Jurkat, Clone E6-1 (cell line): ENCODE results near the gene PEDS1.
"Not testable (repeated sequence)": the region's sequence is repeated elsewhere in the genome, so short reads cannot be mapped to it uniquely, and the experiment has no call there.

Source experiments
- DNase-seq: peaks from one replicate; pipeline ENCODE4 v3.0.0-alpha.2; 2011; ENCODE audit warnings: low read depth, low spot score
- H3K4me3 ChIP-seq: 2 replicates; pipeline ENCODE4 v1.5.1; 2011; ENCODE audit warnings: mild to moderate bottlenecking, low read length, control low read depth, moderate library complexity

PEDS1 gene

DNA sequence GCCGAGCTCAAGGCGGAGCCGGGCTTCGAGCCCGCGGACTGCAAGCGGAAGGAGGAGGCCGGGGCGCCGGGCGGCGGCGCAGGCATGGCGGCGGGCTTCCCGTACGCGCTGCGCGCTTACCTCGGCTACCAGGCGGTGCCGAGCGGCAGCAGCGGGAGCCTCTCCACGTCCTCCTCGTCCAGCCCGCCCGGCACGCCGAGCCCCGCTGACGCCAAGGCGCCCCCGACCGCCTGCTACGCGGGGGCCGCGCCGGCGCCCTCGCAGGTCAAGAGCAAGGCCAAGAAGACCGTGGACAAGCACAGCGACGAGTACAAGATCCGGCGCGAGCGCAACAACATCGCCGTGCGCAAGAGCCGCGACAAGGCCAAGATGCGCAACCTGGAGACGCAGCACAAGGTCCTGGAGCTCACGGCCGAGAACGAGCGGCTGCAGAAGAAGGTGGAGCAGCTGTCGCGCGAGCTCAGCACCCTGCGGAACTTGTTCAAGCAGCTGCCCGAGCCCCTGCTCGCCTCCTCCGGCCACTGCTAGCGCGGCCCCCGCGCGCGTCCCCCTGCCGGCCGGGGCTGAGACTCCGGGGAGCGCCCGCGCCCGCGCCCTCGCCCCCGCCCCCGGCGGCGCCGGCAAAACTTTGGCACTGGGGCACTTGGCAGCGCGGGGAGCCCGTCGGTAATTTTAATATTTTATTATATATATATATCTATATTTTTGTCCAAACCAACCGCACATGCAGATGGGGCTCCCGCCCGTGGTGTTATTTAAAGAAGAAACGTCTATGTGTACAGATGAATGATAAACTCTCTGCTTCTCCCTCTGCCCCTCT lies 38.2 kb upstream of the PEDS1 start:
- DNase-seq: peak; percentile 60
- peak overlapping the region; percentile 81 for H3K4me3 ChIP-seq

DNA sequence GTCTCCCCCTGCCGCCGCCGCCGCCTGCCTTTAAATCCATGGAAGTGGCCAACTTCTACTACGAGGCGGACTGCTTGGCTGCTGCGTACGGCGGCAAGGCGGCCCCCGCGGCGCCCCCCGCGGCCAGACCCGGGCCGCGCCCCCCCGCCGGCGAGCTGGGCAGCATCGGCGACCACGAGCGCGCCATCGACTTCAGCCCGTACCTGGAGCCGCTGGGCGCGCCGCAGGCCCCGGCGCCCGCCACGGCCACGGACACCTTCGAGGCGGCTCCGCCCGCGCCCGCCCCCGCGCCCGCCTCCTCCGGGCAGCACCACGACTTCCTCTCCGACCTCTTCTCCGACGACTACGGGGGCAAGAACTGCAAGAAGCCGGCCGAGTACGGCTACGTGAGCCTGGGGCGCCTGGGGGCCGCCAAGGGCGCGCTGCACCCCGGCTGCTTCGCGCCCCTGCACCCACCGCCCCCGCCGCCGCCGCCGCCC lies 37.6 kb upstream of the PEDS1 start:
- peak overlapping the region; percentile 81 for H3K4me3 ChIP-seq
- no peak for DNase-seq

DNA sequence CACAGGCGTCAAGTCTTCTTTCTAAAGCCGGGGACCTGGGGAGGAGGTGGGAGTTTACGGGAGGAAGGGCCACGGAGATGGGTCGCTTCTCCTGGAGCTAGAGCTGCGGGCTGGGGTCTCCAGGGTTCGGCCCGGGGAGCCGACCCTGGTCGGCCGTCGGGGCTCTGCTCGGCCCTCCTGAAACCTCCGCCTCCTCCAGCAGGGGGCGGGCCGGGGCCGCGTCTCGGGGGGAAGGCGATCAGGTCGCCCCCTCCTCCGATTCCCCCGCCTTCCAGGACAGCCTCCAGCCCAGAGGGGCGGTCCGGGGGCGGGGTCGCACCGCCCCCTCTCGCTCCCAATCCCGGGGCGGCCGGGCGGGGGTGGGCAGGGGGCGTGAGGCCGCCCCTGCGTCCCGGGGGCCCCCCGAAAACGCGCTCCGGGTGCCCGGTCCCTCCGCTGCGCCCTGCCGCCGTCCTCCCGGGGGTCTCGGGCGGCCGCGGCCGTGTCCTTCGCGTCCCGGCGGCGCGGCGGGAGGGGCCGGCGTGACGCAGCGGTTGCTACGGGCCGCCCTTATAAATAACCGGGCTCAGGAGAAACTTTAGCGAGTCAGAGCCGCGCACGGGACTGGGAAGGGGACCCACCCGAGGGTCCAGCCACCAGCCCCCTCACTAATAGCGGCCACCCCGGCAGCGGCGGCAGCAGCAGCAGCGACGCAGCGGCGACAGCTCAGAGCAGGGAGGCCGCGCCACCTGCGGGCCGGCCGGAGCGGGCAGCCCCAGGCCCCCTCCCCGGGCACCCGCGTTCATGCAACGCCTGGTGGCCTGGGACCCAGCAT lies 36.9 kb upstream of the PEDS1 start, which contains the start of gene CEBPB:
Gene CEBPB, plus strand, starts transcription at position 580 of the 814 bp plus-strand sequence. Its CDS starts 204 bp downstream, at position 784.
- peak within 1 kb of the TSS; percentile 81 for H3K4me3 ChIP-seq
- peak; percentile 73 for DNase-seq

DNA sequence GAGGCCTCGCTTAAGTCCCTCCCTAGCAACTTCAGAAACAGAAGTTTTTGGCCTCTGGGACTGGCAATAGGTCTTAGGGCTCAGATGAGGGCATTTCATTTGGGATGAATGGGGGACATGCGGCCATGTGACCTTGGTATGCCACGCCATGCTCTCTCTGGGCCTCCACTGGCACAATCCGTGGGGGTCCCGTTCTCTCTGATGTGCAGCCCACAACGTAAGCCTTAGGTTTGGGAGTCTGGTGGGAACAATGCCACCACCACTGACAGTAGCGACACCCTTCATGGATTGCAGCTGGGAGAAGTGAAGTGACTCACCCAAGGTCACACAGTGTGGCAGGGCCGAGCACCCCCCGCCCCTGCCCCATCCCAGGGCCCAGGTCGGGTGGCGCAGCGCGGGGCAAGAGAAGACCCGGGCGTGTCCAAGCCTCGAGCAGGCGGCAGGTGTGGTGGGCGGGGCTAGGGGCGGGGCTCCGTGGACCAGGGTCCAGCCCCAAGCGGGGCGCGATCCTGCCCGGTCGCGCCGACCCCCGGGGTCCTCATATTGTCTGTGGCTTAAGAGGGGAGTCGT lies 36.2 kb upstream of the PEDS1 start:
- no peak for DNase-seq

DNA sequence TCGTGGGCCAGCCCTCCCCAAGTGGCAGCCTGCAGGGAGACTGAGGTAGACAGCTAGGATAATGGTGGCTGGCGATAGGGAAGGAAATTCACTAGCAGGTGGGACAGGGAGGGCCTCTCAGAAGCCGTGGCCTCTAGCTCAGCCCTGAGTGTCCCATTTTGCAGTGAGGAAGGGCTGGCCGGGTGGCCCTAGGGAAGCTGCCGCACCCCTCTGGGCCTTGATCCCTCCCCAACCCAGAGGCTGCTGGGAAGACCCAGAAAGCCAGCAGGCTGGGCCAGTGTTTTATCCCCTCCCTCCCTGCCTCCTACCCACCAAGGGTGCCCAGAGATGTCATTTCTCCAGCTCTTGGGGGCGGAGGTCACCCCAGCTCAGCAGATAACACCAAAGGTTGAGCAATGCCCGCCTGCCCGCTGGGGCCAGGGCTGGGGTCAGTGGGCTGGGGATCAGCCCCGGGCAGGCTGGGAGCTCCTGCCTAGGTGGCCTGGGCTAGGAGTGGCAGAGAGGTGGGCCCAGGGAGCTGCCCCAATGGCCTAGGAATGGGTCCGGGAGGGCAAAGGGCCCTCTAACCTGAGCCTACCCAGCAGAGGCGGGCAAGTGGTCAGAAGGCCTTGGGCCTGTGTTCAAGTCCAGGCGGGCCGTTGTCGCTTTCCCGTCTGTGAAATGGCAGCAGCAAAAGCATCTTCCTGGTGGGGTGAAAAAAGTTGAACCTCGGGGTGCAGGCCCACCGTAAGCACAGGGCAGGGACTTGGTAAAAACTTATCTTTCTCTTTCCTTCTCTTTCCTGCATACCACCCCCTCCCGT lies 35.6 kb upstream of the PEDS1 start:
- no peak for DNase-seq
- no peak overlapping the region for H3K4me3 ChIP-seq

More for the DNA sequence above, 36.2 kb upstream of the PEDS1 start:
- H3K4me3 ChIP-seq: peak overlapping the region; percentile 3

DNA sequence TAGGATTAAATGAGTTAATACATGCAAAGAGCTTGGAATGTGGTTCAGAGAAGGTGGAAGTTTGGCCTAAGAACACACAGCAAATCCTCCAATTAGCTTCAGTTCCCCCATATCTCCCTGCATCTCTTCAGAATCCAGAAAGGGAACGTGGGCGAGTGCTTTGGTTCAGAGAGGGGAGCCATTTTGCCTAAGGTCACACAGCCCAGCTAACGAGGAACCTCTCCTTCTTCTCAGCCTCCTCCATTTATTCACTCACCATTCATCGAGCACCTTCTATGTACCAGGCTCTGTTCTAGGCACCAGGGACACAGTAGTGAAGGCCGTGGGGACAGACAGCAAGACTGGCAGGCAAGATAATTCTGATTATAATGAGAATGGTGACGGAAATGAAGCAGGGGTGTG lies 34.8 kb upstream of the PEDS1 start:
- no peak for DNase-seq
- H3K4me3 ChIP-seq: no peak overlapping the region

DNA sequence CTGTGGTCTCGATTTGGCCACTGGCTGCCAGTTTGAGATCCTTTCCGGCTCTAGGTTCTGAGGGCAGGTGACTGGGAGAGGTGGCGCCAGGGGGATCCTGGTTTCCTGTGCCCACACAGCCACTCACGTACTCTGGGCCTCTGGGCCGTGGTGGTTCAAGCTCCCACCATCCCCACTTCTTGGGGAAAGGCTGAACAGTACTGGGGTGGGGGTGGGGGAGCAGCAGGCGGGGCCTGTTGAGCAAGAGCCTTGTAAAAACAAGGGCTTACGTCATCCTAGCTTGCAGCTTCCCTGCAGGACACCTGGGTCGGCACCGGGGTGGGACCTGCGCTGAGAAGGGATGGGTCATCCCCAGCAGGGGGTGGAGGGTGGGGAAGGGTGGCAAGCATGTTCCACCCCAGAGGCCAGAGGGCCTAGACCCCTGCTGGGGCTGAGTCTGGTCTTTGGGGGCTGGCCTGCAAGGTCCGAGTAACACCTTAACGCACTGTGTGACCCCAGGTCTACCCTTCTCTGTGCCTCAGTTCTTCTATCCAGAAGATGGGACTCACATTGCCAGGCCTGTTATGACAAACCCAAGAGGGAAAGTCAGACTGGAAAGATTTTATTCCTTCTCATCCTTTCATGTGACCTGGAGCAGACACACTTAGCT lies 34.0 kb upstream of the PEDS1 start:
- no peak overlapping the region for H3K4me3 ChIP-seq
- no peak for DNase-seq

DNA sequence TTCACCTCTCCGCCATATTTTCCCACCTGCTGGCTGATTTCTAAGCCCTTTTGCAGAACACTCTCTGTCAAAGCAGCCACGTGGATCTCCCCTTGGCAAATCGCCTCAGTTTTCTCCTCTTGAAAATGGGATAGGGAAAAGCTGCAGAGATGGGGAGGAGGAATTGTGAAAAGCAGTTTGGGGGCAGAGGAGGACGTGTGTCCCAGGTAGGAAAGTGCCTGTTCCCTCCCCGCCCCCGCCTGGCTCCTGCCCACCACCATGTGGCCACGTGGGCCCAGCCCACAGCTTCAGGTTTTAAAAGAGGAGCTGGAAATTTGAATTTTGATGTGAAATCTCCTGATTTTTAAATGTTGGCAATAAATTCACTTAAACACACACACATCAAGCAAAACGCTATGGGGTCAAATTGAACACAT lies 33.5 kb upstream of the PEDS1 start:
- H3K4me3 ChIP-seq: no peak overlapping the region
- no peak for DNase-seq

DNA sequence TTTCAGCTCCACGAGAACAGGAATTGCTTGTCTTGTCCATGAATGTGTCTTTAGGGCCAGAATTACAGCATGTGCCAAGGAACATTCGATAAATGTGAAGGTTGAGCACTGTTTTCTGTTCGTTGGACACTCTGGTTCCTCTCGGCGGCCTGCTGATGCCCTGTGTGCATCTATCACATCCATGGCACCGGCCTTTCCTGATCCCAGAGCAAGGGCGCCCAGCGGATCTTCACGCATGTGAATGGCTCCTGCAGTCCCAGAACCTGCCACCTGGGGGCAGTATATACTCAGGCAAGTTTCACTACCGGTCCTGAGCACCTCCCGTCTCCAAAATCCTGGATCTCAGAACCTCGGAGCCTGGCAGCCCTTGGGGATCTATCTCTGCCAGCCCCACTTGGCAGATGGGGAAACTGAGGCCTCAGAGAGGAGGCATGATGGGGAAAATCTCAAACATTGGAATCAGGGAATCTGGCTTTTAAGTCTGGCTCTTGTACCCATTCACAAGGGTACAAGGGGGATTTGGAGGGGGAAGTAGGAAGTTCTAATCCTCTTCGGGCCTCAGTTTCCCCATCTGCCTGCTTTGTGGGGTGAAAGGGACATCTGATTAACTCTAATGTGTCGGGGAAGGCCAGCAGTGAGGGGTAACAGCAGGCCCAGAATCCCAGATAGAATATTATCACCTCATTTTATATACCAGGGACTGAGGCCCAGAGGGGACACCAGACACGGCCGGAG lies 32.8 kb upstream of the PEDS1 start:
- peak; percentile 62 for DNase-seq
- no peak overlapping the region for H3K4me3 ChIP-seq

DNA sequence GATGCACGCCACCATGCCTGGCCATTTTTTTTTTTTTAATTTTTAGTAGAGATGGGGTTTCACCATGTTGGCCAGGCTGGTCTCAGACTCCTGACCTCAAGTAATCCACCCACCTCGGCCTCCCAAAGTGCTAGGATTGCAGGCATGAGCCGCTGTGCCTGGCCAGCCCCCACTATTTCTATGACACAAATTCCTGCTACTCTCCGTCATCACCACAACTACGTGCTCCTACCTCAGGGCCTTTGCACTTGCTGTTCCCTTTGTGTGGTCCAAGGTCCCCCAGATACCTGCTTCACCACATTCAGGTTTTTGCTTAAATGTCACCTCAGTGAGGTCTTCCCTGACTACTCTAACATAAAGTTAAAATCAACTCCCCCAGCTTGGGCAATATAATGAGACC lies 31.9 kb upstream of the PEDS1 start:
- no peak for DNase-seq
- no peak overlapping the region for H3K4me3 ChIP-seq

DNA sequence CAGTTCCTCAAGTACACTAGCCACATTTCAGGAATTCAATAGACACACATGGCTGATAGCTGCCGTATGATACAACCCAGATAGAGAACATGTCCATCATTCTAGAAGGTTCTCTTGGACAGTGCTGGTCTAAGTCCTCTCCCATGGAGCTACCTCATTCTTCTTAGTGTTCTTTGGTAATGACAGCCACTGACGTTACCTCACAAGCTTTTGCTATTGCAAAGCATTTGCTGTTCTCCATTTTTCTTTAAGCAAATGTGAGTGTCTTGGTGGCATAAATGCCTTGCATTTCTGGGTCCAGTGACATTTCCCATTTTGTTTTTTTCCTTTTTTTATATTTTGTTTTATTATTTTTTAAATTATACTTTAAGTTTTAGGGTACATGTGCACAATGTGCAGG lies 28.8 kb upstream of the PEDS1 start:
- no peak for DNase-seq
- H3K4me3 ChIP-seq: no peak overlapping the region

DNA sequence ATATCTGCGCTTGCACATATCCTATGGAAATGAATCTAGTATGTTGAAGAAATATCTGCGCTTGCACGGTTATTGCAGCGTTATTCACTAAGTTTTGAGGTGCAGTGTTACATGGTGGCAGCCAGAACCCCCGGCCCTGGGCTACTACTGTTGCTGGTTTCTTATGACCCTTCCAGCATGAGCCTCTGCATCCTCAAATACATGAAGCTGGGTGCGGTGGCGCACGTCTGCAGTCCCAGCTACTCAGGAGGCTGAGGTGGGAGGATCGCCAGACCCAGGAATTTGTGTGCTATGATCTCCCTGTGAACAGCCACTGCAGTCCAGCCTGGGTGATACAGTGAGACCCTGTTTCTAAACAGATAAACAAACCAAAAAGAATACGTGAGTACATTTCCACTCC lies 27.8 kb upstream of the PEDS1 start:
- DNase-seq: no peak
- no peak overlapping the region for H3K4me3 ChIP-seq

DNA sequence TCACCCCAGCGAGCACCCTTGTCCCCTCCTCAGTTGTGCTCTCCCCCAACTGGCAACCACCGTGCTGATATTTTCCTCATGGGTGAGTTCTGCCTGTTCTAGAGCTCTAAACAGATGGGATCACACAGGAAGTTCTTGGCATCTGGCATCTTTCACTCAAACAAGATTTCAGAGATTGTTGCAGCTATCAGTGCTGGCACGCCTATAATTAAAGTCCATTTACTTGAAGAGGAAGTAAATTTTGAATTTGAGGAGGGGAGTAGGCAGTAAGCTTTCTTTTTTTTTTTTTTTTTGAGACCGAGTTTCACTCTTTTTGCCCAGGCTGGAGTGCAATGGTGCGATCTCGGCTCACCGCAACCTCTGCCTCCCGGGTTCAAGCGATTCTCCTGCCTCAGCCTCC lies 25.1 kb upstream of the PEDS1 start:
- not testable (repeated sequence) for H3K4me3 ChIP-seq, DNase-seq

DNA sequence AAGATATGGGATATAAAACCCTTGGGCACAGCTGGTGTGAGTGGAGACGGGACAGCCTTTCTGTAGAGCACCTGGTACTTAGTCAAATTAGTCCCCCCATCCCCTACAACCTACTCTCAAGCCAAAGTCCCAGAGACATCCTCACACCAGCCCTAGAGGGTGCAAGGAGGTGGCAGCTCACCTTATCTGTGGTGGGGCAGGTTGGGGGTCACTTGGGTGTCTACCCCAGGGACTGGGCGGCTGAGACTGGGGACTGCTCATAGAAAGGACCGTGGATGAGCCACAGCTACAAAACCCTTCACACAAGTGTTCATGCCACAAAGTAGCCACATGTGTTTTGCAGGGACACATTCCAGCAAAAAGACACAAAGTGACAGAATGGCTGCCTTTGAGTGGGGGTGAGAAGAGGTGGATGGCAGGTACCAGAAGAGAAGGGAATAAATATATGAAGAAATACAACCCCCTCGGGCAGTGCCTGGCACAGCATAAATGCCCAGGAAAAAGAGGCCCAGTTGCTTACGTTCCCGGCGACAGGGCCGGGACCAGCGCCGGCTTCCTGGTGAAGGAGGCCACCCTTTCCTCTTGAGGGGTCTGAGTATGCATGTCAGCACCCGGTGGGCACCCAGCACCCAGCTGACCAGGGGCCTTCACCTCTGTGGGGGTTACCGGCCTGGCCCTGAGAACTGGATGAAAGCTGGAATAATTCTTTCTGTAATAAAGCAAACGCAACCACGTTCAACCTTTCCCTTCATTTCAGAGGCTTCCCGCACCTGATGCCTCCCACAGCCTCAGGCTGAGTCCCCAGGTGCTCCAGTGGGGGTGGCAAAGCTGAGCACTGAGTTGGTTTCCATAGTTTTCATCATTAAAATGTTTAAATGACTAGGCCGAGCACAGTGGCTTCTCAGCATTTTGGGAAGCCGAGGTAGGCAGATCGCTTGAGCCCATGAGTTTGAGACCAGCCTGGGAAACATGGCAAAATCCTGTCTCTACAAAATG lies 22.7 kb upstream of the PEDS1 start:
- DNase-seq: no peak
- H3K4me3 ChIP-seq: no peak overlapping the region

DNA sequence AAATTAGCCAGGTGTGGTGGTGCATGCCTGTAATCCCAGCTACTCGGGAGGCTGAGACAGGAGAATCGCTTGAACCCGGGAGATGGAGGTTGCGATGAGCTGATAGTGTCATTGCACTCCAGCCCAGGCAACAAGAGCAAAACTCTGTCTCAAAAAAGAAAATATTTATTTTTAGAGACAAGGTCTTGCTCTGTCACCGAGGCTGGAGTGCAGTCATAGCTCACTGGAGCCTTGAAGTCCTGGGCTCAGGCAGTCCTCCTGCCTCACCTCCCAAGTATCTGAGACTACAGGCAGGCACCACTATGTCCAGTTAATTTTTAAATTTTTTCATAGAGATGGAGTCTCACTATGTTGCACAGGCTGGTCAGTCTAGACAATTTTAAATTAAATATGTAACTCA lies 20.9 kb upstream of the PEDS1 start:
- no peak for DNase-seq
- H3K4me3 ChIP-seq: no peak overlapping the region

DNA sequence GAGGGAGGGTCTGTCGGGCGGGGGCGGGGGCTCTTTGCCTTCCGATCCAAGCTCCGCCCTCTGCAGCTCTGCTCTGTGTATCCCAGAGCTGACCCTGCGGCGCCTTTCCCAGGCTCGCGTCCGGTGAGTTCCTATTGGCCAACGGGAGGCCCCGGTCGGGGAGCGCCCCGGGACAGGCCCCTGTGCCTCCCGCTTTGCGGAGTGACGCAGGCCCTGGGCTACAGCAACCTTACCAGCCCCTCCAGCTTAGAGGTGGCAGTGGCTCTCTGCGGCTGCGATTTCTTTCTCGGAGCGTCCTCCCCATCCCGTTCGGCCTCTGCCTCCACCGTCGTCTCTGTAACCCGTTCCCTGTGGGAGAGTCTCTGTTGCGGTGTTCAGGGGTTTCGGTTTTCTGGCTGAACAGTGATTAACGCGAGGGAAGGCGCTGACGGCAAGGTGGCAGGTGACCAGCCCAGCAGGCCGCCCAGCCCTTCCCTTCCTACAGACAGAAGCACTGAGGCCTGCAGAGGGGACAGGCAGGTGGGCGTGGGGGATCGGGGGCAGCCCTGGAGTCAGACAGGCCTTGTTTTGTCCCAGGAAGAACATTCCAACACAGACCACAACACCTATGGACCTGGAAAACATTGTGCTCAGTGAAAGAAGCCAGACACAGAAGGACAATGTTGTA lies 19.0 kb upstream of the PEDS1 start:
- no peak overlapping the region for H3K4me3 ChIP-seq
- DNase-seq: no peak
